K562 treated with DMSO at 1 percent for 4 hours (cell line): Measurements from ENCODE around the gene IL17D. TPM values are rescaled to one million over a fixed set of nuclear protein-coding genes. Genes with fewer than 3 reads are reported as not detected.

ENCODE experiments used
- total RNA-seq: library from RNA; unstranded; fragments of 300-600 nt; gene quantifications from 2 replicates; pipeline ENCODE4 v1.2.3, GENCODE V29; 2022; ENCODE audit not compliant: insufficient read depth

The IL17D gene, protein sequence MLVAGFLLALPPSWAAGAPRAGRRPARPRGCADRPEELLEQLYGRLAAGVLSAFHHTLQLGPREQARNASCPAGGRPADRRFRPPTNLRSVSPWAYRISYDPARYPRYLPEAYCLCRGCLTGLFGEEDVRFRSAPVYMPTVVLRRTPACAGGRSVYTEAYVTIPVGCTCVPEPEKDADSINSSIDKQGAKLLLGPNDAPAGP
- not detected in 2 replicates for total RNA-seq

DNA sequence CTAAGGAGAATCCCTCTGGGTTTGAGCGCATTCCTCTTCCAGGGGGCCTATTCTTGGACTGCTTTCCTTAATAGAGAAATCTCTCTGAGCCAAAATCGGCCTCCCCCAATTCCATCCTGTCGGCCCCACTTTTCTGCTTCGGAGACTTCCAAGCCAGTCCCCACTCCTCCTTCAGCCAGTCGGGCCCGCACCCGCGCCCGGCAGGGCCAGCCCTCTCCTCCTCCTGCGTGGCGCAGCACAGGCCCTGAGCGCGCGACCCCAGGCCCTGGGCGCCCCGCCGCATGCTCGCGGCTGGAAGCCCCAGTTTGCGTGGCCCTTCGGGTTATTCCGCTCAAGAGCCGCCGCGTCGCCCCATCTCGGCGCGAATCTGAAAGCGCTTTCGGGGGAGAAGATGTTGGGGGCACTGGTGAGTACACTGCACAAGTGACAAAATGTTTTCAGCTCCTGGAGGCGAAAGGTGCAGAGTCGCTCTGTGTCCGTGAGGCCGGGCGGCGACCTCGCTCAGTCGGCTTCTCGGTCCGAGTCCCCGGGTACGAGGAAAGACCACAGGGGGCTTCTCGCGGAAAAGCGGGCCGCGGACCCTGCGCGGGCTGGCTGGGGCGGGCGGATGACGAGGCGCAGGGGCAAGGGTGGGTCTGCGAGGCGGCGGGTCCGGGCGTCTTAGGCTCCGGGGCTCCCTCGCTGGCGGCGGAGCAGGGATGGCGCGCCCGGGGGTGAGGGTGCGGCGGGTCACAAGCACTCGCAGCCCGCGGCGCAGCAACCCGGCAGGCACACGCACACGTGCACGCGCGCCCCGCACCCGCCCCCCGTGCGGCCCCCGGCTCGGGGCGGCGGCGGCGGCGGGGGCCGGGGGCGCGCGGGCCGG lies at the start of gene IL17D:
IL17D (plus strand) TSS at position 785 of the 865 bp plus-strand sequence. CDS start 303 bp downstream, outside the sequence.

Other genes starting within 250 kb of the IL17D start
- gene CRYL1, start 177.8 kb upstream of the IL17D start, total RNA-seq: 5.0 and 15.6 TPM in 2 replicates
- 1.6 and 8.4 TPM in 2 replicates for gene IFT88, start 136.5 kb upstream of the IL17D start, total RNA-seq
- 2.8 and 3.7 TPM in 2 replicates for gene EEF1AKMT1, start 70.3 kb downstream of the IL17D start, total RNA-seq
- gene XPO4, start 199.0 kb downstream of the IL17D start, total RNA-seq: 3.3 and 5.7 TPM in 2 replicates